ENCODE measurements around the gene CTSE.

- TF ChIP-seq POLR2AphosphoS5 (IDR thresholded peaks at IDR 0.05) (no peak), EP300 (IDR thresholded peaks at IDR 0.05) (no peak)
Observed at GRCh38 chr1:205989786-205990185, 33.9 kb downstream of the CTSE start.

Data from esophagus muscularis mucosa (tissue), 3 donors.